Activated CD4-positive, alpha-beta T cell treated with anti-CD3 and anti-CD28 coated beads for 4 hours (primary cell): ENCODE measurements around the gene PHKG1.
A peak's percentile ranks its signal among the peaks of the same experiment; 100 is the strongest.
"Not testable (repeated sequence)": the region's sequence is repeated elsewhere in the genome, so short reads cannot be mapped to it uniquely, and the experiment has no call there.

Experiments
- DNase-seq, 2 donors: peaks; one replicate each; pipeline ENCODE4 v3.0.0-alpha.2; 2020

The PHKG1 gene

GRCh38 chr7:56033671-56034432, 58.9 kb downstream of the PHKG1 start:
- DNase-seq: peak; percentile 59 to 67

- not testable (repeated sequence) for DNase-seq
Observed at GRCh38 chr7:56032578-56032977, 60.2 kb downstream of the PHKG1 start.

GRCh38 chr7:56031556-56031955, 61.2 kb downstream of the PHKG1 start:
- not testable (repeated sequence) for DNase-seq

GRCh38 chr7:56030340-56030739, 62.4 kb downstream of the PHKG1 start:
- DNase-seq: no peak
